ENCODE data around the gene PAK4.
A peak's percentile ranks its signal among the peaks of the same experiment; 100 is the strongest.
"Not testable (repeated sequence)": the region's sequence is repeated elsewhere in the genome, so short reads cannot be mapped to it uniquely, and the experiment has no call there.

Gene PAK4

DNA sequence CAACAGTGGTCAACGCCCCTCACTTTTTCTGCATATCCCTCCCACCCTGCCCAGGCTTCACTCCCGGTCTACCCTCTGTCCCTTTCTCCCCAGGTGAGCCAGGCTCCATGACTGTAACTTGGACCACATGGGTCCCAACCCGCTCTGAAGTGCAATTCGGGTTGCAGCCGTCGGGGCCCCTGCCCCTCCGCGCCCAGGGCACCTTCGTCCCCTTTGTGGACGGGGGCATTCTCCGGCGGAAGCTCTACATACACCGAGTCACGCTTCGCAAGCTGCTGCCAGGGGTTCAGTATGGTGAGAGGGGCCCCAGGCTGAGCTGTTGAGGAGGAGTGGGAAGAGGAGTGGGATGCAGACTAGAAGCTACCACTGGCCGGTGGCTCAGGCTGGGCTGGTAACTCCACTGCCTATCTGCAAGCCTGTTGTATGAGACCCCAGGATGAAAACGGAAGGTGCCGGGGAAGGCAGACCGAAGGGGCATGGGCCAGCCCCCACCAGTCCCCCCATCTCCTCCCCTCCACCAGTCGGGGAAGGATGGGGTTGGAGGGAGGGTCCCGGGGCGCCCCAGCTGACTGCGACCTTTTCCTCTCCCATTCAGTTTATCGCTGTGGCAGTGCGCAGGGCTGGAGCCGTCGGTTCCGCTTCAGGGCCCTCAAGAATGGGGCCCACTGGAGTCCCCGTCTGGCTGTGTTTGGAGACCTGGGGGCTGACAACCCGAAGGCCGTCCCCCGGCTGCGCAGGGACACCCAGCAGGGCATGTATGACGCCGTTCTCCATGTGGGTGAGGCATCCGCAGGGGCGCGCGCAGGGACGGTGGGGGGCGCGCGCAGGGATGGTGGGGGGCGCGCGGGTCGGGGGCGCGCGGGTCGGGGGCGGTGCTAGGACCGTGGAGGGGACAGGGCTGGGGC, 27.0 kb upstream of the PAK4 start:
- peak in 1 of 10 donors; percentile 73 for DNase-seq
- intact Hi-C loops (cut with DNase I): no loop called here

DNA sequence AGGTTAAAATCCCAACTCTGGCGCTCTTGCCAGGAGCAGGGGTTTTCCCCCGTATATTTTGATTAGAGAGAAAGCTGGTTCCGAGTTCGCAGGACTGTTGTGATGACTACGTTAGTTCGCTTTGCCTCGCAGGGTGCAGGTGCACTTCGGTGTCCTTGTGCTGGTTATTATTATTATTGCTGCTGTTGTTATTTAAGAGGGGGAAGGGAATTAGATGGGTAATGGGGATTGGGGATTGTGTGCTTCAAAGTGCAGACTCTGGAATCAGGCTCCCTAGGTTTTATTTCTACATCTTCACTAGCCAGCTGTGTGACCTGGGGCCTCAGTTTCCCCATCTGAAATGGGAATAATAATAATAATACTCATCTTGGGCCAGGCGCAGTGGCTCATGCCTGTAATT, 26.2 kb upstream of the PAK4 start:
- no peak for DNase-seq
- intact Hi-C loops (cut with DNase I): no loop called here

DNA sequence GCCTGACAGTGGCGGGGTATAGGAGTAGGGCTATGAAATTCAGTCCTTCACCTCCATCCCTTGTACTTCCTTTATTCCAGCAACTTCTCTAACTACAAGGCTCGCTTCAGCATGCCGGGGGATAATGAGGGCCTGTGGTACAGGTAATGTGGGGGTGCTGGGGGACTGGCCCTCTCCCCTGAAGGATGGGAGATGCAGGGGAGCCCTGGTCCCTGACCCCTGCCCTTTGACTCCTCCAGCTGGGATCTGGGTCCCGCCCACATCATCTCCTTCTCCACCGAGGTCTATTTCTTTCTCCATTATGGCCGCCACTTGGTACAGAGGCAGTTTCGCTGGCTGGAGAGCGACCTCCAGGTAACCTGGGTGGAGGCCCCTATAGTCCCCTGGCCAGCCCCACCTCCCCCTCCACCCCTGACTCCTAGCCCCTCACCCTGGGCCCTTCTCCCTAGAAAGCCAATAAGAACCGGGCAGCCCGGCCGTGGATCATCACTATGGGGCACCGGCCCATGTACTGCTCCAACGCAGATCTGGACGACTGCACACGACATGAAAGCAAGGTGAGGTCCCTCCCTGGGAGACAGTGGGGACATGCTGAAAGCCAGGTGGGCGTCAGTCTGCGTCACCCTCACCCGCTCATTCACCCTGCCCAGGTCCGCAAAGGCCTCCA, 25.0 kb upstream of the PAK4 start:
- peak in 1 of 10 donors; percentile 49 for DNase-seq
- intact Hi-C loops (cut with DNase I): loop anchor here (10.0 kb wide), 1 partner anchor 46 kb away; no protein-coding TSS in a partner anchor

DNA sequence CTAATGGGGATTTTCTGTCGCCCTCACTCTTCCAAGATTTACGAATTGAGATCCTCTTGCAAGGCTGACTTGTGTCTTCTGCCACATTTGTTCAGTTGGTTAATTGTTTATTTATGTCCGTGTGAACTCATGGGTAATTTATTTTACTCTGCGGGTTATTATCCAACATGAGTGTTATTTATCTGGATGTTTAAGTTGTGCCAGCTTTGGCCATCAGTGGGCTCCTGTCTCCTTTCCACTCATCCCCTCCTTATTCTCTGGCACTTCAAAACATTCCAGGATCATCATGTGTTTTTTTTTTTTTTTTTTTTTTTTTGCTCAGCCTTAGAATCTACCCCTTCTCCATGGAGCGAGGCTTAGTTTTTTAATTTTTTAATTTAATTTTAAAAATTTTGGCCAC, 22.4 kb upstream of the PAK4 start:
- intact Hi-C loops (cut with DNase I): loop anchor here (10.0 kb wide), 1 partner anchor 48 kb away; no protein-coding TSS in a partner anchor
- DNase-seq: no peak

DNA sequence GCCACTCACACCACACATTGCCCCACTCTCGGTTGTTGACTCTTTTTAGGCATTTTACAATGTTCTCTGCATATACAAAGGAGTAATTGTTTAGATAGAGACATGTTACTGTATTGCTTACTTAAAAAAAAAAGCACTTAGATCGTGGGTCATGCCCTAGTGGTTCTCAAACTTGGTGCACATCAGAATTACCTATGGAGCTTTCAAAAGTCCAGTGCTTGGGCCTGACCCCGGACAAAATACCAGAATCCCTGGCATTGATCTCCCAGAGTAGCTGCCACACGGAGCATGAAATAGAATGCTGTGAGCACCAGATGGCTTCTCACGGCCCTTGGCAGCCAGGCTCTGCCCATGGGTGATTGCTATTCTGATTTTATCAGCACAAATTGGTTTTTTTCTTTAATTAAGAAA, 21.4 kb upstream of the PAK4 start:
- intact Hi-C loops (cut with DNase I): loop anchor here (10.0 kb wide), 1 partner anchor 49 kb away; no protein-coding TSS in a partner anchor
- peak in 2 of 10 donors; percentile 42 to 81 for DNase-seq

DNA sequence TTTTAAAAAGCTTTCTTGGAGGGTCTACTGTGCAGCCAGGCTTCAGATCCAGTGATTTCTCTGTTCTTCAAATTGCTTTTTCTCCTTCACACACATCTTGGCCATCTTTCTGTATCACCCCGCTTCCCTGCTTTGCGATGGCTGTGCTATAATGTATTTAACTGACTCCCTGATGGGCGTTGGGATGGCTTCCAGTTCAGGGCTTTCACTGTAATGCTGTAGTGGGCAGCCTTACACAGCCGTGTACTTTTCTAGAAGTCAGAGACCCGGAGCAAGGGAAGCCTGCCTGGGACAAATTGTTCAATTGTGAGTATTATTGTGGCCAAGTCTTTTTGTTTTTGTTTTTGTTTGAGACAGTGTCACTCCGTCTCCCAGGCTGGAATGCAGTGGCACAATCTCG, 19.4 kb upstream of the PAK4 start:
- intact Hi-C loops (cut with DNase I): loop anchor here (10.0 kb wide), 1 partner anchor 51 kb away; no protein-coding TSS in a partner anchor
- peak in 2 of 10 donors; percentile 54 for DNase-seq

DNA sequence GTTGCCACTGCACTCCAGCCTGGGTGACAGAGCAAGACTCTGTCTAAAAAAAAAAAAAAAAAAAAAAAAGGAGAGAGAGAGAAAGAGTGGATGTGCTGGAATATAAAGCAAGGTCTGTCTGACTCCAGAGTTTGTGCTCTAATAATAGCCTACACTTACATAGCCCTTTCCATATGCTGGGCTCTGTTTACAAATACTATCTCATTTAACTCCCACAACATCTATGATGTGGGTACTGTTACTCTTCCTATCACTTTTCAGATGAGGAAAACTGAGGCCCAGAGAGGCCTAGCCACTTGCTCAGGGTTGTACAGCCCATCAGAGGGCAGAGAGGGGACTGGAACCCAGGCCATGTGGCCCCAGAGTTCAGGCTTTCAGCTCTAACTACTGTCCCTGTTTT, 15.9 kb upstream of the PAK4 start:
- intact Hi-C loops (cut with DNase I): loop anchor here (10.0 kb wide), 1 partner anchor 55 kb away; no protein-coding TSS in a partner anchor
- DNase-seq: no peak

DNA sequence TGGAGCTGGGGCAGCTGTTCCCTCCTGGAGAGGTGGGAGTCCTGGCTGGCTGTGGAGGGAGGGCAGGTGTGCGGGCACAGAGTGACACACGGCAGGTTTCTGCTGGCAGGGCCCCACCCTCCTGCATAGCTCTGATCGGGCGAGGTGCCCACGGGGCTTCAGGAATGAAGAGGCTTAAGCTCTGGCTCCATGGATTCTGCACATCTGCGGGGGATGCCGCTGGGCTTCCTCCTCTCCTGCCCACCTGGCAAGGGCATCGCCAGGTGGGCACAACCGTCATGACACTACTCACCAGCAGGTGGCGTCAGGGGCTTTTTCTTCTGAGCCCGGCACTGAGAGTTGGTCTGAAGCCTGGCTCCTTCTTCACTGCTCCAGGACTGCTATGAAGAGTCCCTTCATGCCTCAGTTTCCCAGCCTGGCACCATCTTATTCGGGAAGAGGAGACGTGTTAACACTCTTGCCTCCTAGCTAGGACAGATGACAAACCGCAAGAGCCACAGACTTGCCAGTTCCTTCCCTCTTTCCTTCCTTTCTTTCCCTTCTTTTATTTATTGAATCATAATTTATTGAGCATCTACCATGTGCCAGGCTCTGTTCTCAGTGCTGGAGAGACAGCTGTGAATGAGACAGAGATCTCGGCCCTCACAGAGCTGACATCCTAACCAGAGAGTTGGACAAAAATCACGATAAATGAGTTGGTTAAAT, 15.2 kb upstream of the PAK4 start:
- intact Hi-C loops (cut with DNase I): no loop called here
- DNase-seq: peak in 8 of 10 donors; percentile 62 to 95 (median 75)

DNA sequence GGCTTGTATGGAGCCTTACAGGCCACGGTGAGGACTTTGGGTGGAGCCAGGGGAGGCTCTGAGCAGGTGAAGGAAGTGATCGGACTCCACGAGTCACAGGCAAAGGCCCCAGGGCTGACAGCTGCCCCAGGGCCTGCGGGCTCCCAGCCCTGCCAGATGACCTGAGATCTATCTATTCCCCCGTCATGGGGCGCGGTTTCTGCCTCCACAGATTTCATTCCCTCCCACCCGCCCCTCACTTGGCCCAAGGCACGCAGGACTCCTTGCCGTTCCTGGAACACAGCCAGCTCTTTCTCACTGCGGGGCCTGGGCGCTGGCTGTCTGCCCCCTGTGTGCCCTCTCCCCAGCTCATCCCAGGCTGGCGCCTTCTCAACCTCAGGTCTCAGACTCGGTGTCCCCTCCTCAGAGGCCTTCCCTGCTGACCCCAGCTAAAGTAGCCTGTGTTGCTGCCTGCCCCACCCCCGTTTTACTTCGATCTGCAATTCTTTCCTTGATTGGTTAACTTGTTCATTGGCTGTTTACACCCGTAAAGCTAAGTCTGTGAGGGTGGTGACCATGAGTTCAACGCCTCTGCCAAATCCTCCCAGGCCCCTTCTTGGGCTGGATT, 13.9 kb upstream of the PAK4 start:
- DNase-seq: peak in 1 of 10 donors; percentile 59
- intact Hi-C loops (cut with DNase I): no loop called here

DNA sequence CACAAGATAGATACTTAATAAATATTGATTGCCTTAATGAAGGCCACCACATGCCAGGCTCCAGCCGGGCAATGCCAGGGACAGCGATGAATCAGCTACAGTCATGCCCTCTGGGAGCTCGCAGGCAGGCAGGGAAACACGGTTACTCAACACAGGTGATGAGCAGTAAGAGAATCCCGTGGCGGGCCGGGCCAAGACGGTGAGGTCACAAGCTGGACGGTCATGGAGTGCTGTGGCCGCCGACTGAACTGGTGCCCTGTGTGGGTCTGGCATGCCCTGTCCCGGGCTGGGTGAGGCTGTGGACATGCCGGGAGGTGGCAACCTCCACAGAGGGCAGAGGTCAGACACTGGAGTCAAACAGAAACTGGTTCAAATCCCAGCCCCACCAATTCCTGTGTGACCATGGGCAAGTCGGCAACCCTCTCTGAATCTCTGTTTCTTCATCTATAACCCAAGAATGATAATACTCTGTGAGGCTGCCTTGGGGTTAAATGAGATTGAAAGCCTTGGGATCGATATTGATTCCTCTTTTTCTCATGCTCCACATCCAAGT, 13.2 kb upstream of the PAK4 start:
- intact Hi-C loops (cut with DNase I): no loop called here
- DNase-seq: no peak

DNA sequence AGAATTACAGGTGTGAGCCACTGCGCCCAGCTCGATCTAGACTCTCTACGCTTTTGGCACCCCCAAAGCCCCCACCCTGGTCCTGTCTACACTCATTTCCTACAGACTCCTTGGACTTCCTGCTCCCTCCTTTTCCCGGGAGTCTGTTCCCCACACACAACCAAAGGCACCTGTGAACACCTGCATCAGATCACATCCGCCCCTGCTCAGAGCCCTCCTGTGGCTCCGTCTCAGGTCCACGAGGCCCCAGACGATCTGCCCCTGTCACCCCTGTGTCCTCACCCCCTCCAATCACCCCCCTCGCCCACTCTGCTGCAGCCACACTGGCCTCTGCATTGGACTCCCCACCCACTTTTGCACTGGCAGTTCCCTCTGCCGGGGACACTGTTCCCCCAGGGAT, 12.4 kb upstream of the PAK4 start:
- intact Hi-C loops (cut with DNase I): no loop called here

DNA sequence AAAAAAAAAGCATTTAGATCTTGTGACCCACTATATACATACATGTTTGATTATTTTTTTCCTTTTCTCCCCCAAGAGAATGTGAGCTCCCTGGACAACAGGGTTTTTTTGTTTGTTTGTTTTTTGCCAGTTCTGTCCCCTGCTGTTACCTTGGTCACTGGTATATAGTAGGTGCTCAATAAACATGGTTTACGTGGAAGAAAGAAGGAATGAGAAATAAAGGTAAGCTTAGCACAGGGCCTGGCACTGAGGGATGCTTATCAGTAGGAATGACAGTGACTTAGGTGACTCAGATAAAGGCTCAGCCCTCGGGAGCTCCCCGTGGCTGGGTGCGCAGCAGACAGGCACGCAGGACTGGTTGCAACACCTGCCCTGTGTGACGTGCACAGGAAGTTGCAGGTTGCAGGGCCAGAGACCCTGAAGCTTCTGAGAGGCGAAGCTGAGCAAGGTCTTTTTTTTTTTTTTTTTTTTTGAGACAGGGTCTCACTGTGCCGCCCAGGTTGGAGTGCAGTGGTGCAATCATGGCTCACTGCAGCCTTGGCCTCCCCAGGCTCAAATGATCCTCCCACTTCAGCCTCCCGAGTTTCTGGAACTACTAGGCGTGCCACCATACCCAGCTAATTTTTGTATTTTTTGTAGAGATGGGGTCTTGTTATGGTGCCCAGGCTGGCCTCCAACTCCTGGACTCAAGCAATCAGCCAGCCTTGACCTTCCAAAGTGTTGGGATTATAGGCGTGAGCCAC, 10.3 kb upstream of the PAK4 start:
- intact Hi-C loops (cut with DNase I): no loop called here
- peak in 1 of 10 donors; percentile 37 for DNase-seq

More for the DNA sequence above, 12.4 kb upstream of the PAK4 start:
- peak in 1 of 10 donors; percentile 46 for DNase-seq

DNA sequence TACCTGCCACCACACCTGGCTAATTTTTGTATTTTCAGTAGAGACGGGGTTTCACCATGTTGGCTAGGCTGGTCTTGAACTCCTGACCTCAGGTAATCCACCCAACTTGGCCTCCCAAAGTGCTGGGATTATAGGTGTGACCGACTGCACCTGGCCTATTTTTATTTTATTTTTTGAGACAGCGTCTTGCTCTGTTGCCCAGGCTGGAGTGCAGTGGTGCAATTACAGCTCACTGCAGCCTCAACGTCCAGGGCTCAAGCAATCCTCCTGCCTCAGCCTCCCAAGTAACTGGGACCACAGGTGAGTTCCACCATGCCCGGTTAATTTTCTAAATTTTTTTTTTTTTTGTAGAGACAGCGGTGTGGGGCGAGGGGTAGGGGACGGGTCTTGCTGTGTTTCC, 8.6 kb upstream of the PAK4 start:
- DNase-seq; intact Hi-C loops (cut with DNase I): not testable (repeated sequence)

DNA sequence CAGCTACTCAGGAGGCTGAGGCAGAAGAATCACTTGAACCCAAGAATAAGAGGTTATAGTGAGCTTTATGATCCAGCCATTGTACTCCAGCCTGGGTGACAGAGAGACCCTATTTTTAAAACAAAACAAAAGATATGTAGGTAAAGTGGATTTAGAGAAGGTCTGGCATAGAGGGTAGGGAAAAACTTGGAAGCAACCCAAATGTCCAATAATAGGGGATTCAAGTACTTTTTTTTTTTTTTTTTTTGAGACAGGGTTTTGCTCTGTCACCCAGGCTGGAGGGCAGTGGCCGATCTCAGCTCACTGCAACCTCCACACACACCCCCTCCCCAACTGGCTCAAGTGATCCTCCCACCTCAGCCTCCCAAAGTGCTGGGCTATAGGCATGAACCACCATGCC, 5.8 kb upstream of the PAK4 start:
- intact Hi-C loops (cut with DNase I): no loop called here

DNA sequence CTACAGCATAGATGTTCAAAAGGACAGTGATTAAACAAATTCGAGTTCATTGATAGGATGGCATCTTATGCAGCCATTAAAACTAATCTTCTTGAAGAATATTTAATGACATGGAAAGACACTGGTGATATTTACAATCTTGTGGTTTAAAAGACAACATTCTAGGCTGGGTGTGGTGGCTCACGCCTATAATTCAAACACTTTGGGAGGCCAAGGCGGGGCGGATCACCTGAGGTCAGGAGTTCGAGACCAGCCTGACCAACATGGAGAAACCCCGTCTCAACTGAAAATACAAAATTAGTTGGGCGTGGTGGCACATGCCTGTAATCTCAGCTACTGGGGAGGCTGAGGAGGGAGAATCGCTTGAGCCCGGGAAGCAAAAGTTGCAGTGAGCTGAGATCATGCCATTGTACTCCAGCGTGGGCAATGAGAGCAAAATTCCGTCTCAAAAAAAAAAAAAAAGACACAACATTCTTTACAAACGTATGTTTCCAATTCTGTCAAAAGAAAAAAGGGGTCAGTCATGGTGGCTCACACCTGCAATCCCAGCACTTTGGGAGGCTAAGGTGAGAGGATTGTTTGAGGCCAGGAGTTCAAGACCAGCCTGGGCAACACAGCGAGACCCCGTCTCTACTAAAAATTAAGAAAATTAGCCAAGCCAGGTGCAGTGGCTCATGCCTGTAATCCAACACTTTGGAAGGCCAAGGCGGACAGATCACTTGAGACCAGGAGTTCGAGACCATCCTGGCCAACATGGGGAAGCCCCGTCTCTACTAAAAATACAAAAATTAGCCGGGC, 2.5 kb upstream of the PAK4 start:
- intact Hi-C loops (cut with DNase I): loop anchor here (1.0 kb wide), 2 partner anchors 64 to 205 kb away; no protein-coding TSS in a partner anchor
- DNase-seq: no peak

More for the DNA sequence above, 5.8 kb upstream of the PAK4 start:
- no peak for DNase-seq

DNA sequence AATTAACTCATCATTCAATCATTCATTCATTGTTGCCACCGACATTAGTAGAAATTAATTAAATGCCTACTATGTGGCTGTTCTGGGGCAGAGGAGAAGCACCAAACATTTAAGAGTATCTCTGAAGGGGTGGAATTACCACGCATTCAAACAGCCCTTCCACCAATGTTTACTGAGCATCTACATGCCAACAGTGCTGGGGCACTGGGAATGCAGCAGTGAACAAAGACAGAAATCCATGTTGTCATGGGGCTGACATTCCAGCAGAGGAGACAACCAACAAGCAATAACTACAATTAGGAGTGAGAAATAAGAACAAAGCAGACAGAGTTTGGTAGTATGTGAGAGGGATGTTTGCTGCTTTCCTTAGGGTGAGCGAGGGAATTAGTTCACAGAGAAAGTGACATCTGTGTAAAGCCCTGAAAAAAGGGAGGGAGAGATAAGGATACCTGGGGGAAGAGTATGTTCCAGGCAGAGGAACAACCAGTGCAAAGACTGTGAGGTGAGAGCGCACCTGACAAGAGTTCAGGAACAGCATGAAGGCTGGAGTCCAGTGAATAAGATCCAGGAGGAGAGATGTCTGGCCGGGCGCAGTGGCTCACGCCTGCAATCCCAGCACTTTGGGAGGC, 1.3 kb upstream of the PAK4 start:
- intact Hi-C loops (cut with DNase I): no loop called here

DNA sequence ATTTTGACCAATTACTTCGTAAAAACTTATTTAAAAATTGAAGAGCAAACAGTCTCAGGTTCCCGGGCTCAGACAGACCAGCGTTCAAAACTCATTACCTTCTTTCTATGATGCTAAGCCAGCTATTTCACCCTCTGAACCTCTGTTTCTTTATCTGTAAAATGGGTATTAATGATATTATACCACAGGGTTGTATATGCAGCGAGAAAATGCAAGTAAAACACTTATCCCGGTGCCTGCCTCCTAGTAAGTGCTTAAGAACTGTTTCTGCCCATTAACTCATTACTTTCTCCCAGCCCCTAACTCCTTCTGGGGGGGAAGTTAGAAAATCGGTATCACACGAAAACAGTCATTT, 410 bp upstream of the PAK4 start:
- intact Hi-C loops (cut with DNase I): no loop called here
- DNase-seq: no peak

More for the DNA sequence above, 1.3 kb upstream of the PAK4 start:
- no peak for DNase-seq
